Middle frontal gyrus (tissue), 1 donor: Measurements from ENCODE around the gene TANC2.

Experiments used
- DNase-seq: peaks from one replicate; pipeline ENCODE4 v3.0.0-alpha.2; 2015; ENCODE audit warnings: low spot score; ENCODE audit errors: extremely low spot score

Gene TANC2

DNA sequence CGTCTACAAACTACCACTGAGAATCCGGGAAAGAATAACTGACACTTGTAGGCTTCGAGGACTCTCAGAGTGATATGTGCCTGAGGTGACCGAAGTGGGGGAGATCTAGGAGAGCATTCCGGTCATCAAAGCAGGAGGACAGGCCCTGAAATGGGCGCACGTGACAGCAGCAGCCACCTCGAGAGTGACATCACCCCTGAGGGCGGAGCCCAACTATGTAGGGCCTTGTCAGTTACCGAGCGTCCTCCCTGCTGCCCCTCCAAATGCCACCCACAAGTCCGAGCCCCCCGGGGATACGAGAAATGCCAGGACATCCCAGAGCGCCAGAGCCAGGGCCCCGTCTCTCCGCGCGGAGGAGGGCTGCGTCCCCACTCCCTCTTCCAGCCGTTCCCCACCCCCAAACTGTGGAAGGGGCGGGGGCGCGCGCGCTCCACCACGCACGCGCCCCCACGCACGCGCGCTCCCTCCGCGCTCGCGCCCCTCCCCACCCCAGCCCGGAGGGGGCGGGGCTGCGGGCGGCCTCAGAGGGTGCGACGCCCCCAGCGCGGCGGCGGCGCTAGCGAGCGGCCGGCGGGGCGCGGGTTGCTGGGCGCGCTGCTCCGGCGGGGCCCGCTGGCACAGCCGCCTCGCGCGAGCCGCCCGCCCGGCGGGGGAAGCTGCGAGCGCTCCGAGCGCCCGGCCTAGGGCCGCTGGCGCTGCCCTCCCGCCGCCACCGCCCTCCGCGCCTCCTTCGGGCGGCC, at the start of gene TANC2:
Gene TANC2, plus strand, starts transcription at position 550 of the 740 bp plus-strand sequence. CDS start 43,325 bp downstream, outside the sequence.
- peak; percentile 68 for DNase-seq

DNA sequence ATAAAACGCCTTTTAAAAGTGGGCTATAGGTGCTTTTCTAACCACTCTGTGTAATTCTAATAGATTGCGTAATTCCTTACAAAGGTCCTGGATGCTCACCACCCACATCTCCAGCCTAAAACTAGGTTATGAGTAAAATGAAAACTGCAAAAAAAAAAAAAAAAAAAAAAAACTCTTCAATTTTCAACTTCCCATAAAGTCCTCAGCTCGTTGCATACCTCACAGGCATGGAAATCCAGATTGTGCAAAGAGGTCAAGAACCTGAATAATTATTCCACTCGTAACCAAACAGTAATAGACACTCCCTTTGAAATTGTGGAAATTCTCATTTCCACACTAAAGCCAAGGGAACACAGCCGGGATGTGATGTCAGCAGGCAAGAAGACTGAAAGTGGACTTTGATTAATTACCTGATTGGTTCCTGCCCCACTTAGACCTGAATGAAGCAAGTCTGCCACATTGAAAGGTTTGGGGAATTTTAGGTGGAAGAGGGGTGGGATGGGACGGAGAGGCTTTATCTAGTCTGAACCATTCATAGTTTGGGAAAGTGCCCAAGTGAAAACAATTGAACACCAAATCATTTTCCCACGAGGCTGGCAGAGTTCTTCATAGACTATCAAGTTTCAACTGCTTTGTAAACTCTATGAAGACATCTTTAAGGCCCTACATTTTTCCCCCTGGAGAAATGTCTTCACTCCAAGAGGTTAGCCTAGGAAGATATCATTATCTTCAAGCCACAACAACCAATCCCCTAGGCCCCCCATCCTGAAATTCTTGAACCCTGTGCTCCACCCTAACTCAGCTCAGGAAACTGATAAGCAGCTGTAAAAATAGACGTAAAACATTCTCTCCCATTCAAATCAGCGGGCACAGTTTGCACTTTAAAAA, 49.1 kb upstream of the TANC2 start:
- DNase-seq = no peak

DNA sequence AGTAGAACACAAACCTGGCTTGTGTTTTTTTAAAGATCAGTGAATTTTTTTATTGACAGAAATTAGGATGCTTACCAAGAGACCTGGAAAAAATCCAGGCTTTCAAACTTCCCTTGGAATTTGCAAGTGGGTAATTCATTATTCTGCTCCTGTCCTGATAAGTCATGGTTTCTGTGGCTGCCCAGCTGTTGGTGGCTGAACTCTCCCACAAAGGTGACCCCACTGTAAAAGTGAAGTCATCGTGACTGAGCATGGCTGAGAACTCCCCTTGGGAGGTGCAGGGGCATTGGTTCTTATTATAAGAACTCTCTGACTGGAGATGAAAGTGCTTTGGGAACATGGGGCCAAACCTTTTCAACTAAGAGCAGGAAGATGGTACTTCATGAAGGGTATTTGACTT, 46.6 kb upstream of the TANC2 start:
- DNase-seq = no peak

DNA sequence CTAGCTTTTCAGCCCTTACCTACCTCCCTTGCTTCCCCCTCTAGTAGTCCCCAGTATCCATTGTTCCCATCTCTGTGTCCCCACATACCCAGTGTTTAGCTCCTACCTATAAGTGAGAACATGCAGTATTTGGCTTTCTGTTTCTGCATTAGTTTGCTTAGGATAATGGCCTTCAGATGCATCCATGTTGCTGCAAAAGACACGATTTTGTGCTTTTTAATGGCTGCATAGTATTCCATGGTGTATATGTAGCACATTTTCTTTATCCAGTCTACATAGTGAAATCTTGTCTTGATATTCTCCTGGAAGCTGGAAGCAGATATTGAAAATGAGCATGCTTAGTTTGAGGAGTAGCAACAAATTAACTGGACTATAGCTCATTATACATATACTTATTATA, 45.7 kb upstream of the TANC2 start:
- no peak for DNase-seq

DNA sequence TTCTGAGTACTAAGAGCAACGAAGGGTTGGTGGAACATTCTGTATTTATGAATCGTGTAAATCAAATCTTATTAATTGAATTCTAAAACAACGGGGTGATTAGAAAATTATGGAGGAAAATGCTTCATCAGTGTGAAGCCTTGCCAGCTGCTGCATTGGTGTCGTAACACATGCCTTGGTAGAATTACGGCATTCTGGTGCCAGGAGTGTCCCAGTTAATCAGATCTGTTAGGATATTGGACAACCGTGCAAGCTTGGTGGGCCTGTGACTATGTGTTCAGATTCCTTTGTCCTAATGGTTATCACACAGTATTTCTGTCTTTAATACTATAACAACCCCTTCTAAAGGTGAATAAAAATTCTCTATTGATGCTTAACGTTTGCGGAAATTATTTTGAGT, 44.2 kb upstream of the TANC2 start:
- DNase-seq = no peak

DNA sequence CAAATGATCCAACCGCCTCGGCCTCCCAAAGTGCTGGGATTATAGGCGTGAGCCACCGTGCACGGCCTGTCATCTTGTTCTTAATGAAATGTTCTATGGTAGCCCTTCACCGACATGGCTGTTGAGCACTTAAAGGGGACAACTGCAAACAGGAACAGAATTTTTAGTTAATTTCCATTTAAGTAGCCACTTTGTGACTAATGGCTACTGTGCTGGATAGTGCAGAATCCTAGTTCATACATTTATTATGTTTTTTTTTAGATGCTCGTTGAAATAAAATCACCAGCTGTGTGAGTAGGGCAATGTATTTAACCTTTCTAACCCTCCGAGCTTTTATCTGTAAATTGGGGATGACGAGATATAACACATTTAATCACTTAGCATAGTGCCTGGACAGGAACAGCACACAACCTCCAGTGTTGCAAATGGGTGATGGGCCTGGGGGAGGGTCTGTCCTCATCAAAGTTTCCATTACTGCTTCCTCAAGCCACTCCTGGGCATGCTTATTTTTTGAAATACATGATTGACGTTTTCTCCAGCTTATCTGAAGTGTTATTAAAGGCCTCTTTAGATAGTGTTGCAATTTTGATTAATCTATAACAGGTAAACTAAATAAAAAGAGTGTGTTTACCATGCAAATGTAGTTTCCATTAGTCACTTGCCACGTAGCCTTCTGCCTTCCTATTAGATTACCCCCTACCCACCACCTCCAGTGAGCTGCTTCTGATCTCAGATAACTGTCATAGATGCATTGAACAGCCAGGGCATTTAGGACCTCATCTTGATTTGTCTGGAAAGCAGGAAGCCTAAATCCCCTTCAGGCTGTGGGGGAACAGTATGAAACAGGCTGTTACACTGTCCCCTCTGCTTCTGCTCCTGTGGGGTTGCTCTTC, 42.5 kb upstream of the TANC2 start:
- DNase-seq = no peak

DNA sequence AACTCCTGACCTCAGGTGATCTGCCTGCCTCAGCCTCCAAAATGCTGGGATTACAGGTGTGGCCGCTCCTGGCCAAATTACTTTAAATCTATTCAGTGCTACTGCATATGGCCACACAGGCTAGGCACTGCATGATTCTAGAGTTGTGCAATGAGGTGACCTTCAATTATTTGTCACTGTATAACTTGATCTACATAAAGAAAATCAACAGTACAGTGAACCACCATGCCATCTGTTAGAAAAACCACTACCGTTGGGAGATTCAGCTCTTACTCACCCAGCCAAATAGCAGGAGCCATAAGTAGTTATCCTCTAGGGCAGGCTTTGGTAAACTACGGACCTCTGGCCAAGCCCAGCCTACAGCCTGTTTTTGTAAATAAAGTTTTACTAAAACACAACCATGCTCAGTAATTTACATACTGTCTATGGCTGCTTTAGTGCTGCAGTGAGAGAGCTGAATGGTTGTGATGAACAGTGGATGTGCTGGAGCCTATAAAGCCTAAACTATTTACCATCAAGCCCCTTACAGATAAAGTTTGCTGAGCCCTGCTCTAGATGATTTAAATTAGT, 40.7 kb upstream of the TANC2 start:
- DNase-seq = no peak

DNA sequence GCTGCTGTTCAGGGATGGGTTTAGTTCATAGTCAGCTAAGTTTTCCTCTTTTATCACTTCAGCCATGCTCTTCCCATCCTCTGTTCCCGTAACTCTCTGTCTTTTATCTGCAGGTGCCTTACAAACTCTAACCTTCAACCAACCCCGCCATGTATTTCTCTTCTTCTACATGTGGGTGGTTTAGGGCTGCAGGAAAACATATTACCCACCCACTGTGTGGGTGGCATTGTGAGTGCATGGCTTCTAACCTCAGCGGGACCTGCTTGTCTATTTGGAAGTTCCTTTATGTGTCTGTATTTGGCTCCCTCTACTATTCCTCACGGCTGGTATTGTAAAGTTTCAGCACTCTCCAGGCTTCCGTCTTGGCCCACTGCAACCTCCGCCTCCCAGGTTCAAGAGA, 39.0 kb upstream of the TANC2 start:
- no peak for DNase-seq

DNA sequence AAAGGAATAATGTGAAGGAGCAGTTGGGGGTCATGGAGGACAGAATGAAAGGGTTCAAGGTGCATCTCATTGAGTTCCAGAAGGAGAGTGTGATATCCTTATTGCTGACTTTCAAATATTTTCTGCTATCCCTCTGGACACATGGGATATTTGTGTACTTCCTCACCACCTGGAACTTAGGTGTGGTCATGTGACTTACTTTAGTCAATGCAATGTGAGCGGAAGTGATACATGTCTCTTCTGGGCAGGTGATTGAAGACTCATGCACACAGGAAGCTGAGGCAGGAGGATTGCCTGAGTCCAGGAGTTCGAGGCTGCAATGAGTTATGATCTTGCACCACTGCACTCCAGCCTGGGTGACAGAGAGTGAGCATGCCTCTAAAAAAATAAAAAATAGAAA, 36.7 kb upstream of the TANC2 start:
- no peak for DNase-seq

DNA sequence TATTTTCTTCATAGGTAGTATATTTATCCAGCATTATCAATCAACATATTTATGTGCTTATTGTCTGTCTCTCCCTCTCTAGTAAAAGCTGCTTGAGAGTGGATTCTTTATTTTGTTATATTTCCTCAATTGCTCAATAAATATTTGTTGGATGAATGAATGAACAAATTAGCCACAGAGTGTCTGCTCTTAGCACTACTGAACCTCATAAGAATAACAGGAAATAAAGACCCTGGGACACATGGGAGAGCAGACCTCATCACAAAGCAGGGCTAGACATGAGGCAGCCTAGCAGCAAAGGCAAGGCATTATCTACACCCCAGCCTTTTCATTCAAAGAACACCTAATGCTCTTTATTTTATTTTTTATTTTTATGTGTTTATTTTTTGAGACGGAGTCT, 34.9 kb upstream of the TANC2 start:
- no peak for DNase-seq

DNA sequence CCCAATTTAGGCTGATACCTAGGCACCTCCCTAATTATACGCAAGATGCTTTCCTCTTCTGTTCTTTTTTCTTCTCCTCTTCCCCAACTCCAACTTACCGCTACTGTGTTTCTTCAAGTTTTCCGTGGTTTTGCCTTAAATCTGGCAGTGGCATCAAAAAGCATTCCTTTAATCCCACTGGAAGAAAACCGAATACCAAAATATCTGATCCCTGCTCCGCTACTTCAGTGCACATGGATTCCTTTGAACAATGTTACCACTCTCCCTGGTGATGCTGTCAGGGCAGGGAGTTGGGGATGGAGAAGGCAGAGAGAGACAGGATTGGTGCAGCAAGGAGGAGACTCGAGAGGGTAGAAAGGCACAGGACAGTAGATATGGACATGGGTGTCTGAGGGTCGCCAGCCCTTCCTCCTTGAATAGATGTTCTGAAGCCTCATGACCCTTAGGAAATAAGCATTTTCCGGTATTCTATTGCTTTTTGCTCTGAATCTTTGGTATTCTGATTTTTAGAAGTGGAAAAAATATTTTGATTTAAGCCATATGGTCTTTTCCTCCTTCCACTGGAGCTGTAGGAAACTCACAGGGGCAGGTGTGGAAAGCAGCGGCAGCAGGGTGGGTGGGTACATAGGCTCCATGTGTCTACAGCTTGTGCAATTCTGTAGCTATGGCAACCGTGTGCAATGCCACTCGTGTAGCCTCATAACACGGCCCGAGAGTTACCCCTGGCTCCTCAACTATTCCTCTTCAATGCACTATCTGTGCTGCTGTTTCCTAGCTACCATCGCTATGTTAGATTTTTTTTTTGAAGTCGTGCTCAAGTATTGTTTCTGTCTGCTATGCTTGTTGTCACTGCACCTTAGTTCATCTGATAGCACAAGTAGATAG, 32.3 kb upstream of the TANC2 start:
- DNase-seq = no peak

DNA sequence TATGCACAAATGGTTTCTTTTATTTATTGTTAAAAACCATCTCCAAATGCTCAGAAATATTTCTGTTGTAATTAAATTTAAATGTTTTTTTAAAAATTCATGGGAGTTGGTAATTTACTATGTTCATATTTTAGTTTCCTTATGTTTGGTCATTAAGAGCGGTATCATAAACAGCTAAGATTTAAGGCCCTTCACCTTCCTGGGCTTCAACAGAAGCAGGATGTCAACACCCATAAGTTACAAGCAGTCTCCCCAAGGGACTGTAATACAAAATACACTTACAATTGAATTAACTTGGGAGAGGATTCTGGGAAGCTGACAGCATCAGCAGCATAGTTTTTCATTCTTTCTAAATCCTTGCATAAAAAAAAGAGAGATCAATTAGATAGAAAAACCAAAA, 30.9 kb upstream of the TANC2 start:
- DNase-seq = no peak

DNA sequence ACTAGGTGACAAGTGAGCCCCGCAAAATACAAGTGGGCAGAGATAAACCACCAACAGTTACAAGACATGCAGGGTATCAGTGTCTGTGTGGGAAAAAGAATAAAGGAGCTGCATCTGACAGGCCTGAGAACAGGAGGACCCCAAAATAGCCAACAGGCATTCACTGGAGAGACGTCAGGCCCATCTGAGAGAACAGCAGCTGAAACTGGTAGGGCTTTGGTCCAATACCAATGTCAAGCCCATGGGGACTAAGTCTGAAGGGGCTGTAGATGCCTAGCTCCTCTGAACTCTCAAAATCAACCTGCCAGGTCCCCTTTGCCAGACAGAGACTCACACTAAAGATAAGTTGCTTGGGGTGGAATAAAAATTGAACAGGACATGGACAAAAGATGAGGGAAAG, 30.5 kb upstream of the TANC2 start:
- DNase-seq = no peak

DNA sequence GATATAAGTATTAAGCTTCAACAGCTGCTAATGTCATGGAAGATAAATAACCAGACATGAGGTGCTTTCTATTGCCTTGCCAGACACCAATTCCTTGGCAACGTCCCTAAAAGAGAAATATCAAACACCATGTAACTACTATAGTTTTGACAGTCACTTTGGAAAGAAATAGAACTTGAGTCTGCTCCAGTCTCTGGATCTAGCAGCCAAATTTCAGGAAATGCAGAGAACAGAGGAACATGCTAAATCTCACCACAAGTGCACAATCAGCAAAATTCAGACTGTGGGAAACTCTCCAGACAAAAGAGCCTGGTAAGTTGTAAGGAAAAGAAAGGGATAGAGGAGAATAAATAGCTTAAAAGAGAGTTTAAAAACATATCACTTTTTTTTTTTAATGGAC, 28.4 kb upstream of the TANC2 start:
- no peak for DNase-seq

DNA sequence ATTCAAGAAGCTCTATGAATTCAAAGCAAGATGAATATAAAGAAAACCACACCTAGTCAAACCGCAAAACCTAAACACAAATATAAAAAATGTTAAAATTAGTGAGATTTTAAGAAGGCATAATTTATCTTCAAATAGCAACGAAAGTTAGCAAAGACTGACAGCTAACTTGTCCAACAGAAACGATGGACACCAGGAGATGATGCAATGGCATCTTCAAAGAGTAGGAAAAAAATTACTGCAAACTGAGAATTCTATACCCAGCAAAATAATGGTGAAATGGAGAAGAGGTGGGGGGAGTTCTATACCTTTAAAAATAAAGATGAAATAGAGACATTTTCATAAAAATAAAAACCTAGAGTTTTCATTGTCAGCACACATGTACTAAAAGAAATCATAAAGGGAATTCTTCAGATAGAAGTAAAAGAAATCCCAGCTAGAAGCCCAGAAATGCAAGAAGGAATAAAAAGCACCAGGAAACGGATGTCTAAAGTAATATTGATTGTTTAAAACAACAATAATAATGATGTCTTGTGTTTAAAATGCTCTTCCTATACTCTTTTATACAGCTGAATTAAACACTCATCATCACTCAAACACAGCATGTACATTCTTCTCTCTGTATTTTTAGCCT, 24.6 kb upstream of the TANC2 start:
- DNase-seq = no peak

DNA sequence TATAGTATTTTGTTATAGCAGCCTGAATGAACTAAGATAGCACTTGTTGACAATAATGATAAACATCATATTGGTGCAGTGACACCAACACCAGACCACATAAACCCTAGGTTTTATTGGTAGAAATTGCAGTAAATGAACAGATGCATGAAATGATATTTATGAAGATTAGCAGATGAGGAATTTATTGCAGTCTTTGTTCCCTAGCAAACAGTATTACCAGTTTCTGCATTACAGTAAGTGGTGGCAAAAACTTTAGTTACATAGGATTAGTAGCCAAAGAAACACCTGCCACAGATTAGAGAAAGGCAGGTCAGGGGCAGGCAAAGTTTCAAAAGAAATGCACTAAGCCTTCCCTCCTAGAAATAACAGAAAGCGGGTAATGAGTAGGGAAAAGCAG, 17.7 kb upstream of the TANC2 start:
- no peak for DNase-seq

DNA sequence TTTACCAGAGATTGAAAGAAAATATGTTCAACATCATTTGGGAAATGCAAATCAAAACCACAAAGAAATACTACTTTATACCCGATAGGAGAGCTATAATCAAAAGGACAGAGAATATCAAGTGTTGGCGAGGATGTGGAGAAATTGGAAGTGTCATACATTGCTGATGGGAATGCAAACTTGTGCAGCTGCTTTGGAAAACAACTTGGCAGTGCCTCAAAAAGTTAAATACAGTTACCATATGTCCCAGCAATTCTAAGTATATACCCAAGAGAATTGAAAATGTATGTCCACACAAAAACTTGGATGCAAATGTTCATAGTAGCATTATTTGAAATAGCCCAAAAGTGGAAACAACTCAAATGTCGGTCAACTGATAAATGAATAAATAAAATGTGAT, 17.0 kb upstream of the TANC2 start:
- DNase-seq = no peak

DNA sequence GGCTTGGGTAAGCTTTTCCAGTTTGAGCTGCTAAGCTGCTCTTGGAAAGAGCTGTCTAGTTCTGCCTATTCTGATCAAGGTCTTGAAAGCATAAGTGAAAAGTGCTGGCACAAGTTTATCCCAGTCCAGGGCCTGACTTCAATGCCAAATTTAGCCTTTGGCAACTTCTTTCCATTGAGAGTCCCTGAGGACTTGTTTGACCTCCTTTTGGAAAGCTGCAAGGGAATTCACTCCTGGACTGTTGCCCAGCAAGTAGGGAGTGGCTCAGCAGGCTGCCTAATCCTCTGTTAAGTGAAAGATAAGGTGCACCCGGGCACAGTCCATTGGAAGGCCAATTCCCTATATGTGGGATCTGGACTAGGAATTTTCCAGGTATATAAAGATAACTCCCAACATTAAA, 16.0 kb upstream of the TANC2 start:
- no peak for DNase-seq

DNA sequence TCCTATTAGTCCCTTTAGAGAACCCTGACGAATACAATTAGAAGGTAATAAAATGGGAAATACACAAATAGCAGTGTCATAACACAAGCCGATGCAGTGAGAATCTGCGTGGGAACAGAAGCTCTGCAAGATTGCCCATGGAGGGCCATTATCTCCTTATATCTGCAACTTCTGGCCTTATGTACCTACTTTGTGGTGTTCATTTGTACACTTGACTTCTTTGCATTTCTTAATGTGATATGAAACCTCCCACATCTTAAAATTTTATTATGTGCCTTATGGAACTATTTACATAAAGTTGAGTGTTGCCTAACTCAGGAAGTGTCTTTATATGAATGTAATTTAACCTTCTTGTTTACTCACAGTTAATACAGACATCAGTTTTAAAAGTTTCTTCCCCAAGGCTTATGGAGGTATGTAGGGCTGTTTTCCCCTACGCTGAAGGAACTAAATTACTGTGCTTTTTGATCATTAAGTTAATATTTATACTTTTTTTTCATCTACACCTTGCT, 10.1 kb upstream of the TANC2 start:
- DNase-seq = no peak

DNA sequence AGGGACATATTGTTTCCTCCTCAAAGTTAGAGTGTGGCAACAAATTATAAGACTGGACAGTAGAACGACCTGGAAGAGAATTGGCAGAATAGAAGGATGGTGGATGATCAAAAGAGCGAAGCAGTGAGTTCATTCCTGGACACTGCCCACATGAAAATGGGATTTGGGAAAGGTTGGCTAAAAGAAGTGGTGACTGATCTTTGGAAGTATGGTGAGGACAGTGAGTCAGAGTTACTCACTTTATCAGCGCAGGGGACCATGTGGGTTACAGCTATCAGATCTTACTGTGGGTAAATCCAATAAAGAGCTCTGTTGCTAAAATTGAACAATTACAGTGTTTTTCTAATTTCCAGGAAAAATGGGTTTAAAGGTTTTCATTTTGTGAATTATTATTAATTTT, 2.7 kb upstream of the TANC2 start:
- DNase-seq = no peak
